GM19468 (cell line): Measurements from ENCODE around the gene MAGEF1.

Source experiments
- ATAC-seq: cut with Tn5 transposase; IDR thresholded peaks from one replicate; pipeline ENCODE4 v1.9.1; 2021; ENCODE audit warnings: mild to moderate bottlenecking, moderate library complexity, moderate number of reproducible peaks; ENCODE audit not compliant: unreplicated experiment; ENCODE audit errors: extremely low read depth

The MAGEF1 gene

DNA sequence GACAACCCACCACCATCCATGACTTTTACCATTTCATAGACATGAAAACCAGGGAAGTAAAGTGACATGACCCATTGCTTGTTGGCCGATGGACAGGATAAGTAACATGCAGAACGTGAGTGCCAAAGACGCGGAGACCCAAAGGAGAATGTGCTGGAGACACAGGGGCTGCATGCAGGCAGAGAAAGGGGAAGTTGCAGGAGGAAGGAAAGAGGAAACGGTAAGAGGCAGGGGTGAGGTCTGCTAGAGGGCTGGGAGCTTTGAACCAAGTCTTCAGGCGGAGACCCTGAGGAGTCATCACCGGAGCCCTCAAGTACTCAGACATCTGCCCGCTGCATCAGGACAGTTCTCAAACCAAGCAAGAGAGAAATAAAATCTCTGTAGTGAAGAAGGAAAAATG lies 34.9 kb downstream of the MAGEF1 start:
- ATAC-seq, result no peak

DNA sequence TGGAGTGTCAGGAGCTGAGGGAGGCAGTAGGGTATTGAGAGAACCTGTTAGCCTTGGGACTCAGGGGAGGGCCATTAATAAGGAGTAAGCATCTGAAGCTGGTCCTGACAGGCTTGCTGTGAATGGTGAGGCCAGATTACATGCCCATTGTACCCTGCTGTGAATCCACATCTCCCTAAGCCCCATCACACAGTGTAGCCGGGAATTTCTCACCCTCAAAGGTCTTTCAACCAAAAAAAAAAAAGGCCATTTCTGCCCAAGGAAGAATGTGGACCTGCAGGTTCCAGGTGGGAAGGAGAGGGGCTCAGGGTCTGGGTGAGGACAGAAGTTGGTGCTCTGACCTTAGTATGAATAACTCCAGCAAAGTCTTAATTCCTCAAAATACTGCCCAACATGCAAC lies 37.2 kb downstream of the MAGEF1 start:
- no peak for ATAC-seq

GRCh38 chr3:184672977-184673870 lies 38.6 kb downstream of the MAGEF1 start:
- no peak for ATAC-seq

GRCh38 chr3:184672335-184672734 lies 39.5 kb downstream of the MAGEF1 start:
- no peak for ATAC-seq

GRCh38 chr3:184670091-184670602 lies 41.7 kb downstream of the MAGEF1 start:
- ATAC-seq, result no peak

- no peak for ATAC-seq
Observed at GRCh38 chr3:184669578-184669977, 42.3 kb downstream of the MAGEF1 start.

- no peak for ATAC-seq
Observed at GRCh38 chr3:184666442-184666841, 45.4 kb downstream of the MAGEF1 start.

DNA sequence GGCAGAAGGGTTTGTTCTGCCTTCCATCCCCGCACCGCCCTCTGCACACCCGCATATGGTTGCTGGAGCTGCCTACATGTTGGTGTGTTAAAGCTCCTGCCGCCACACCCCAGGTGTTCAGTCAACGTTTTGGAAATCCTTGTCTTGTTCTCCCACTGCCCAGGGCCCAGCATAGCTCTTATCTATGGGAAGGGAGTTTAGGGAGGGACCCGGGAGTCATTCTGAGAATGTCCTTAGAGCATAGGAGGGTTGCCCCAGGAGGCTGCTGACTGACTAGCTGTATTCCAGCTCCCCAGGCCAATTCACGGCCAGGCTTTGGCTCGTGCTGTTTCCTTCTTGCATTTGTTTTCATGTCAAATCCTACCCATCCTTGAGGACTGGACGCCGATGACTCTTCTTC lies 46.8 kb downstream of the MAGEF1 start:
- ATAC-seq, result no peak

DNA sequence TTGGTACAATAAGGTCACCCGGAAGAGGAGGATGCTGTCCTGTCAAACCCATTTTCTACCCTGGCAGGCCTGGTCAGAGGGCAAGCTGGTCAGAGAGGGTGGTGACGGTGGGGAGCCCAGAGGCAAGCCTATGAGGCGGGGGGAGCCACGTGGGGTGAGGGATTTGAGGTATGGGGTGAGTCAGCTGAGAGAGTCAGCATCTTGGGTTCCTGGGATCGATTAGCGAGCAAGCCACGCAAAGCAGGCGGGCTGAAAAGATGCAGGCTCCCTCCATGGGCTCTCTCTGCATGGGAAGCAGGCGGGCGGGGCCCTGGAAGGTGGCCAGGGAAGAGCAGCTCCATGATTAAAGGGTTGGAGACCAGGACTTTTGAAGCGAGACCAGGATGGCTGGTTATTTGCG lies 48.1 kb downstream of the MAGEF1 start:
- ATAC-seq, result no peak

DNA sequence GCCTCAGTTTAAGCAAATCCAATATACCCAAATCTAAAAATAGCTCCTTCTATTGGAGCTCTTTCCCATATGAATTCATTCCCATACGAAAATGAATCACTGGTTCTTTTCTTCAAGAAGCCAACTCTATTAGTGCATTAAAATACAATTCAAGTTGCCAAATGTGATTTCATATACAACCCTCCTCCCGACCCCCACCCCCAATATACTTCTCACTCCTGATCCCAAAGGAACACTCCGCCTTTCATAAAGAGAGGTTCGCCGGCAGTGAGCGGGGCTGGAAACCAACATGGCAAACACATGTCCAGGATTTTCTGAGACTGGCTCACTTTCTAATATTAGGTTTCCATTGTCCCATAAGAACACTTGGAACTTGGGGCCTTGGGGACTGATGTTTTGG lies 48.5 kb downstream of the MAGEF1 start:
- ATAC-seq, result no peak

GRCh38 chr3:184662187-184662586 lies 49.7 kb downstream of the MAGEF1 start:
- ATAC-seq, result no peak

- no peak for ATAC-seq
Observed at GRCh38 chr3:184660931-184661330, 50.9 kb downstream of the MAGEF1 start.
